OCI-LY1 (cell line): Measurements from ENCODE around the gene ANKS3.

ENCODE experiments used
- H2AFZ ChIP-seq: fragments of 200-600 bp; sonication (generic), shearing (Covaris generic); 2 replicates; pipeline ENCODE4 v1.6.0; 2014; ENCODE audit warnings: antibody characterized with exemption, mild to moderate bottlenecking, low read length
- H3F3A ChIP-seq: fragments of 200-600 bp; sonication (generic), shearing (Covaris generic); 2 replicates; pipeline ENCODE4 v1.6.0; 2014; ENCODE audit warnings: mild to moderate bottlenecking, antibody characterized with exemption, low read length, moderate library complexity; ENCODE audit not compliant: insufficient read depth
- H3K27ac ChIP-seq: fragments of 200-600 bp; sonication (generic); 2 replicates; pipeline ENCODE4 v1.5.1; 2014; ENCODE audit warnings: low read length, mixed run types, mild to moderate bottlenecking, low read depth; ENCODE audit not compliant: poor library complexity, severe bottlenecking
- H3K27me3 ChIP-seq: fragments of 200-600 bp; sonication (generic); 2 replicates; pipeline ENCODE4 v1.6.0; 2014; ENCODE audit warnings: antibody characterized with exemption, mild to moderate bottlenecking, low read length, moderate library complexity; ENCODE audit not compliant: insufficient read depth
- H3K36me3 ChIP-seq: fragments of 200-600 bp; sonication (generic); 2 replicates; pipeline ENCODE4 v1.6.1; 2014; ENCODE audit warnings: mild to moderate bottlenecking, antibody characterized with exemption, low read length, moderate library complexity, mixed read lengths; ENCODE audit not compliant: insufficient read depth
- H3K4me1 ChIP-seq: fragments of 200-600 bp; sonication (generic); 2 replicates; pipeline ENCODE4 v1.5.1; 2014; ENCODE audit warnings: mild to moderate bottlenecking, low read length, moderate library complexity; ENCODE audit not compliant: insufficient read depth, severe bottlenecking
- H3K4me2 ChIP-seq: fragments of 200-600 bp; sonication (generic), shearing (Covaris generic); 2 replicates; pipeline ENCODE4 v1.6.1; 2014; ENCODE audit warnings: low read length
- H3K4me3 ChIP-seq: fragments of 200-600 bp; sonication (generic); 2 replicates; pipeline ENCODE4 v1.5.1; 2014; ENCODE audit warnings: low read length, low read depth, mild to moderate bottlenecking, mixed read lengths; ENCODE audit not compliant: poor library complexity, severe bottlenecking
- H3K79me2 ChIP-seq: fragments of 200-600 bp; shearing (Covaris generic); 2 replicates; pipeline ENCODE4 v1.6.1; 2016; ENCODE audit warnings: mixed run types, low read length, mixed read lengths; ENCODE audit not compliant: insufficient read depth
- H3K9ac ChIP-seq: fragments of 200-600 bp; sonication (generic), shearing (Covaris generic); 2 replicates; pipeline ENCODE4 v1.6.1; 2014; ENCODE audit warnings: mild to moderate bottlenecking, low read length, mixed read lengths
- H3K9me2 ChIP-seq: fragments of 200-600 bp; sonication (generic), shearing (Covaris generic); 2 replicates; pipeline ENCODE4 v1.6.1; 2014; ENCODE audit warnings: low read depth, mild to moderate bottlenecking, low read length, mixed read lengths
- H3K9me3 ChIP-seq: fragments of 200-600 bp; shearing (Covaris generic); 2 replicates; pipeline ENCODE4 v1.6.1; 2014; ENCODE audit warnings: low read length, mixed read lengths
- H4K20me1 ChIP-seq: fragments of 200-600 bp; sonication (generic), shearing (Covaris generic); 2 replicates; pipeline ENCODE4 v1.6.0; 2016; ENCODE audit warnings: mild to moderate bottlenecking, low read length; ENCODE audit not compliant: insufficient read depth
- CTCF ChIP-seq: fragments of 200-600 bp; sonication (generic), shearing (Covaris generic); IDR thresholded peaks from 2 replicates; pipeline ENCODE4 v1.5.1; 2017; ENCODE audit warnings: mild to moderate bottlenecking, antibody characterized with exemption, low read length, moderate library complexity, mixed read lengths
- EZH2 ChIP-seq: fragments of 200-600 bp; sonication (generic), shearing (Covaris generic); IDR thresholded peaks from 2 replicates; pipeline ENCODE4 v1.8.0; 2017; ENCODE audit warnings: borderline replicate concordance, mixed run types, mild to moderate bottlenecking, antibody characterized with exemption, low read length, moderate library complexity, mixed read lengths

Gene ANKS3

GRCh38 chr16:4733747-4734062, 366 bp downstream of the ANKS3 start:
- H3K4me3 ChIP-seq, result peak overlapping the region; percentile 85
- no peaks in the 10 kb centered on the region for H4K20me1 ChIP-seq
- H3K9ac ChIP-seq, result peak overlapping the region; percentile 84
- H3F3A ChIP-seq, result no peaks in the 10 kb centered on the region
- TF ChIP-seq CTCF, result no peak
- TF ChIP-seq EZH2, result no peak
- H3K36me3 ChIP-seq, result peaks cover 4% of the 10 kb centered on the region; the same call in 1 of the 2 replicates
- H3K4me2 ChIP-seq, result peak overlapping the region; percentile 76
- H3K9me3 ChIP-seq, result no peaks in the 10 kb centered on the region
- no peak overlapping the region for H3K27ac ChIP-seq
- no peaks in the 10 kb centered on the region for H3K27me3 ChIP-seq
- peaks cover 15% of the 10 kb centered on the region for H3K4me1 ChIP-seq
- peak overlapping the region; percentile 45; the same call in 1 of the 2 replicates for H2AFZ ChIP-seq
- no peaks in the 10 kb centered on the region for H3K79me2 ChIP-seq
- no peaks in the 10 kb centered on the region for H3K9me2 ChIP-seq

GRCh38 chr16:4733211-4733742, 794 bp downstream of the ANKS3 start:
- Histone ChIP-seq H3K27ac (no peak overlapping the region), H3K79me2 (no peaks in the 10 kb centered on the region), H3K27me3 (no peaks in the 10 kb centered on the region), H3K4me1 (peaks cover 15% of the 10 kb centered on the region), H3K4me3 (peak overlapping the region; percentile 85), H3K9me3 (no peaks in the 10 kb centered on the region), H3F3A (no peaks in the 10 kb centered on the region), H2AFZ (peak overlapping the region; percentile 45; the same call in 1 of the 2 replicates), H3K4me2 (peak overlapping the region; percentile 76), H3K9me2 (no peaks in the 10 kb centered on the region), H4K20me1 (no peaks in the 10 kb centered on the region), H3K9ac (peak overlapping the region; percentile 84), H3K36me3 (peaks cover 4% of the 10 kb centered on the region; the same call in 1 of the 2 replicates)
- no peak for TF ChIP-seq CTCF
- TF ChIP-seq EZH2, result no peak

GRCh38 chr16:4729876-4730275, 4.2 kb downstream of the ANKS3 start:
- Histone ChIP-seq H3K27me3 (no peaks in the 10 kb centered on the region), H3K4me2 (no peak overlapping the region), H3K36me3 (peaks cover 12% of the 10 kb centered on the region; the same call in 1 of the 2 replicates), H3K79me2 (no peaks in the 10 kb centered on the region), H3F3A (no peaks in the 10 kb centered on the region), H3K4me1 (peaks cover 9% of the 10 kb centered on the region), H3K9me2 (no peaks in the 10 kb centered on the region), H3K4me3 (no peak overlapping the region), H2AFZ (no peak overlapping the region), H3K9ac (no peak overlapping the region), H3K27ac (no peak overlapping the region), H4K20me1 (no peaks in the 10 kb centered on the region), H3K9me3 (no peaks in the 10 kb centered on the region)
- TF ChIP-seq EZH2 (no peak), CTCF (no peak)
